ENCODE measurements around the gene RASA3. TPM values are rescaled to one million over a fixed set of nuclear protein-coding genes. Genes with fewer than 3 reads are reported as not detected.

Gene RASA3
- total RNA-seq, 1 experiment from 2014 or later = 18.6 TPM

DNA sequence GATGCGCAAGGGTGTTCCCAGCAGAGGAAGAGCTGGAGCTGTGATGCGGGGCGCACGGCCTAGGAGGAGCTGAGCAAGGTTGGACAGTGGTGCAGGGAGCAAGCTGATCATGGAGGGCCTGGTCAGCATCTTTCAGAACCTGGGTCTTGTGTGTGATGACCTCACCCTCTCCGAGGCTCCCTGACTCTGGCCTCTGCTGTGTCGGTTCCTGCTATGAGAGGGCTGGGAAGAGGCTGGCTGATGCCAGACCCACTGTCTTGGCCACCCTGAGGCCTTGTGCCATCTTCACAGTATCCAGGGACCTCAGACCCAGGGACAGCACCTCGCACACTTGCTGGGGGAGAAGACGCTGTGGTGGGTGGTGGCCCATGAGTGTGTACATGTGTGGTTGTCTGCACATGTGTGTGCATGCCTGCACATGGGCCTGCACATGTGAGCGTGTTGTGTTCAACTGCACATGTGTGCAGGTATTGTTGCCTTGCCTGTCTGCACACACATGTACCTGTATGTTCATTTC, 142.0 kb downstream of the RASA3 start:
- intact Hi-C loops (cut with micrococcal nuclease) = no loop called here
- ATAC-seq = no peak
- no peaks in the 10 kb centered on the region for H3K9me3 ChIP-seq (ENCODE audit: control insufficient read depth in 1 of 2, insufficient read depth in 1 of 2, low read depth in 1 of 2, low read length in 2 of 2)
- H3K27me3 ChIP-seq (ENCODE audit: insufficient read depth, low read length) = no peaks in the 10 kb centered on the region
- DNase-seq (ENCODE audit: low read depth, low spot score) = no peak
- H3K9ac ChIP-seq (ENCODE audit: low read length) = no peak overlapping the region
- ChIA-PET CTCF (no interaction called here), RAD21 (ENCODE audit: low non-redundant PET in 1 of 2, low total read pairs in 2 of 2, uncharacterized antibody in 2 of 2, unreplicated experiment in 2 of 2) (no interaction called here), POLR2A (no interaction called here)
- no peak overlapping the region for H3K4me3 ChIP-seq (replicated peaks in 1 of 2; ENCODE audit: low read depth in 1 of 2, low read length in 2 of 2)
- H4K20me1 ChIP-seq (ENCODE audit: insufficient read depth) = no peaks in the 10 kb centered on the region
- no peaks in the 10 kb centered on the region for H3K4me1 ChIP-seq (ENCODE audit: control insufficient read depth in 1 of 2, insufficient read depth in 2 of 2, low read length in 2 of 2)
- TF ChIP-seq, protein P1, sequence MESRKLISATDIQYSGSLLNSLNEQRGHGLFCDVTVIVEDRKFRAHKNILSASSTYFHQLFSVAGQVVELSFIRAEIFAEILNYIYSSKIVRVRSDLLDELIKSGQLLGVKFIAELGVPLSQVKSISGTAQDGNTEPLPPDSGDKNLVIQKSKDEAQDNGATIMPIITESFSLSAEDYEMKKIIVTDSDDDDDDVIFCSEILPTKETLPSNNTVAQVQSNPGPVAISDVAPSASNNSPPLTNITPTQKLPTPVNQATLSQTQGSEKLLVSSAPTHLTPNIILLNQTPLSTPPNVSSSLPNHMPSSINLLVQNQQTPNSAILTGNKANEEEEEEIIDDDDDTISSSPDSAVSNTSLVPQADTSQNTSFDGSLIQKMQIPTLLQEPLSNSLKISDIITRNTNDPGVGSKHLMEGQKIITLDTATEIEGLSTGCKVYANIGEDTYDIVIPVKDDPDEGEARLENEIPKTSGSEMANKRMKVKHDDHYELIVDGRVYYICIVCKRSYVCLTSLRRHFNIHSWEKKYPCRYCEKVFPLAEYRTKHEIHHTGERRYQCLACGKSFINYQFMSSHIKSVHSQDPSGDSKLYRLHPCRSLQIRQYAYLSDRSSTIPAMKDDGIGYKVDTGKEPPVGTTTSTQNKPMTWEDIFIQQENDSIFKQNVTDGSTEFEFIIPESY (IDR thresholded peaks at IDR 0.05; ENCODE audit: extremely low read depth, insufficient replicate concordance, low read length) = no peak
- TF ChIP-seq, protein P2, sequence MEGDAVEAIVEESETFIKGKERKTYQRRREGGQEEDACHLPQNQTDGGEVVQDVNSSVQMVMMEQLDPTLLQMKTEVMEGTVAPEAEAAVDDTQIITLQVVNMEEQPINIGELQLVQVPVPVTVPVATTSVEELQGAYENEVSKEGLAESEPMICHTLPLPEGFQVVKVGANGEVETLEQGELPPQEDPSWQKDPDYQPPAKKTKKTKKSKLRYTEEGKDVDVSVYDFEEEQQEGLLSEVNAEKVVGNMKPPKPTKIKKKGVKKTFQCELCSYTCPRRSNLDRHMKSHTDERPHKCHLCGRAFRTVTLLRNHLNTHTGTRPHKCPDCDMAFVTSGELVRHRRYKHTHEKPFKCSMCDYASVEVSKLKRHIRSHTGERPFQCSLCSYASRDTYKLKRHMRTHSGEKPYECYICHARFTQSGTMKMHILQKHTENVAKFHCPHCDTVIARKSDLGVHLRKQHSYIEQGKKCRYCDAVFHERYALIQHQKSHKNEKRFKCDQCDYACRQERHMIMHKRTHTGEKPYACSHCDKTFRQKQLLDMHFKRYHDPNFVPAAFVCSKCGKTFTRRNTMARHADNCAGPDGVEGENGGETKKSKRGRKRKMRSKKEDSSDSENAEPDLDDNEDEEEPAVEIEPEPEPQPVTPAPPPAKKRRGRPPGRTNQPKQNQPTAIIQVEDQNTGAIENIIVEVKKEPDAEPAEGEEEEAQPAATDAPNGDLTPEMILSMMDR (IDR thresholded peaks at IDR 0.05 in 2 of 3, conservative IDR thresholded peaks at IDR 0.05 in 1 of 3; ENCODE audit: borderline replicate concordance in 1 of 3, insufficient read depth in 1 of 3, low read depth in 2 of 3, low read length in 2 of 3) = no peak
- no peak for TF ChIP-seq EGR1 (IDR thresholded peaks at IDR 0.05; ENCODE audit: low read depth)
- TF ChIP-seq, protein P3, sequence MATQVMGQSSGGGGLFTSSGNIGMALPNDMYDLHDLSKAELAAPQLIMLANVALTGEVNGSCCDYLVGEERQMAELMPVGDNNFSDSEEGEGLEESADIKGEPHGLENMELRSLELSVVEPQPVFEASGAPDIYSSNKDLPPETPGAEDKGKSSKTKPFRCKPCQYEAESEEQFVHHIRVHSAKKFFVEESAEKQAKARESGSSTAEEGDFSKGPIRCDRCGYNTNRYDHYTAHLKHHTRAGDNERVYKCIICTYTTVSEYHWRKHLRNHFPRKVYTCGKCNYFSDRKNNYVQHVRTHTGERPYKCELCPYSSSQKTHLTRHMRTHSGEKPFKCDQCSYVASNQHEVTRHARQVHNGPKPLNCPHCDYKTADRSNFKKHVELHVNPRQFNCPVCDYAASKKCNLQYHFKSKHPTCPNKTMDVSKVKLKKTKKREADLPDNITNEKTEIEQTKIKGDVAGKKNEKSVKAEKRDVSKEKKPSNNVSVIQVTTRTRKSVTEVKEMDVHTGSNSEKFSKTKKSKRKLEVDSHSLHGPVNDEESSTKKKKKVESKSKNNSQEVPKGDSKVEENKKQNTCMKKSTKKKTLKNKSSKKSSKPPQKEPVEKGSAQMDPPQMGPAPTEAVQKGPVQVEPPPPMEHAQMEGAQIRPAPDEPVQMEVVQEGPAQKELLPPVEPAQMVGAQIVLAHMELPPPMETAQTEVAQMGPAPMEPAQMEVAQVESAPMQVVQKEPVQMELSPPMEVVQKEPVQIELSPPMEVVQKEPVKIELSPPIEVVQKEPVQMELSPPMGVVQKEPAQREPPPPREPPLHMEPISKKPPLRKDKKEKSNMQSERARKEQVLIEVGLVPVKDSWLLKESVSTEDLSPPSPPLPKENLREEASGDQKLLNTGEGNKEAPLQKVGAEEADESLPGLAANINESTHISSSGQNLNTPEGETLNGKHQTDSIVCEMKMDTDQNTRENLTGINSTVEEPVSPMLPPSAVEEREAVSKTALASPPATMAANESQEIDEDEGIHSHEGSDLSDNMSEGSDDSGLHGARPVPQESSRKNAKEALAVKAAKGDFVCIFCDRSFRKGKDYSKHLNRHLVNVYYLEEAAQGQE (IDR thresholded peaks at IDR 0.05; ENCODE audit: low read depth) = no peak
- no peak for TF ChIP-seq CEBPB (IDR thresholded peaks at IDR 0.05; ENCODE audit: low read depth)
- TF ChIP-seq SRF (IDR thresholded peaks at IDR 0.05; ENCODE audit: low read depth) = no peak
- TF ChIP-seq ZFX (IDR thresholded peaks at IDR 0.05) = no peak
- TF ChIP-seq, protein P4, sequence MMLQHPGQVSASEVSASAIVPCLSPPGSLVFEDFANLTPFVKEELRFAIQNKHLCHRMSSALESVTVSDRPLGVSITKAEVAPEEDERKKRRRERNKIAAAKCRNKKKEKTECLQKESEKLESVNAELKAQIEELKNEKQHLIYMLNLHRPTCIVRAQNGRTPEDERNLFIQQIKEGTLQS (IDR thresholded peaks at IDR 0.05) = no peak
- no peak for TF ChIP-seq EZH2 (IDR thresholded peaks at IDR 0.05)
- no peak for TF ChIP-seq ZNF274 (IDR thresholded peaks at IDR 0.05; ENCODE audit: low read depth, low read length)
- TF ChIP-seq SP1 (IDR thresholded peaks at IDR 0.05; ENCODE audit: low read depth) = no peak
- no peak for TF ChIP-seq CBX3 (IDR thresholded peaks at IDR 0.05; ENCODE audit: low read depth)
- TF ChIP-seq JUND (IDR thresholded peaks at IDR 0.05) = no peak
- no peak for TF ChIP-seq TCF7L2 (IDR thresholded peaks at IDR 0.05; ENCODE audit: borderline replicate concordance, extremely low read depth, insufficient read depth, insufficient read length)
- TF ChIP-seq POLR2A (IDR thresholded peaks at IDR 0.05; ENCODE audit: borderline replicate concordance, extremely low read depth, insufficient read depth, insufficient read length) = no peak
- TF ChIP-seq ELF1 (IDR thresholded peaks at IDR 0.05; ENCODE audit: borderline replicate concordance, low read depth) = no peak
- H3K27ac ChIP-seq (ENCODE audit: low read depth, low read length) = no peak overlapping the region
- H3K79me2 ChIP-seq (ENCODE audit: insufficient read depth, low read length) = no peaks in the 10 kb centered on the region
- no peak overlapping the region for H2AFZ ChIP-seq (ENCODE audit: low read depth, low read length, poor library complexity, severe bottlenecking)
- H3K9me2 ChIP-seq (ENCODE audit: insufficient read depth) = no peaks in the 10 kb centered on the region
- no peak overlapping the region for H3K4me2 ChIP-seq (ENCODE audit: low read length)
- BruUV-seq (replicated peaks) = no TSS peak
- H3K36me3 ChIP-seq (ENCODE audit: control insufficient read depth in 1 of 2, insufficient read depth in 2 of 2, low read length in 2 of 2) = peaks cover 2 to 14% of the 10 kb centered on the region in 2 experiments; a peak in 3 of 4 replicates

All from HCT116 (cell line).